SU-DHL-6 (cell line): ENCODE measurements around the gene ZNF101.
A peak's percentile ranks its signal among the peaks of the same experiment; 100 is the strongest.

Source experiments
- H2AFZ ChIP-seq: fragments of 200-600 bp; sonication (generic); 2 replicates; pipeline ENCODE4 v1.6.1; 2014; ENCODE audit warnings: low read depth, mild to moderate bottlenecking, moderate library complexity, mixed read lengths, antibody characterized with exemption, low read length; ENCODE audit not compliant: severe bottlenecking
- H3F3A ChIP-seq: fragments of 200-600 bp; shearing (Covaris generic); 2 replicates; pipeline ENCODE4 v1.6.0; 2016; ENCODE audit warnings: antibody characterized with exemption, mild to moderate bottlenecking; ENCODE audit not compliant: insufficient read depth
- H3K27ac ChIP-seq: fragments of 200-600 bp; sonication (generic); 2 replicates; pipeline ENCODE4 v1.5.1; 2016; ENCODE audit warnings: low read depth, mild to moderate bottlenecking, low read length, moderate library complexity, mixed read lengths
- H3K27me3 ChIP-seq: fragments of 200-600 bp; sonication (generic), shearing (Covaris generic); 2 replicates; pipeline ENCODE4 v1.6.0; 2014; ENCODE audit warnings: mild to moderate bottlenecking, low read length
- H3K36me3 ChIP-seq: fragments of 200-600 bp; sonication (generic); 2 replicates; pipeline ENCODE4 v1.6.1; 2014; ENCODE audit warnings: mild to moderate bottlenecking, low read length, mixed read lengths
- H3K4me2 ChIP-seq: fragments of 300-600, 200-600 bp; shearing (Covaris generic), sonication (generic); 2 replicates; pipeline ENCODE4 v1.6.0; 2014; ENCODE audit warnings: low read length, low read depth, mild to moderate bottlenecking; ENCODE audit not compliant: poor library complexity, severe bottlenecking
- H3K4me3 ChIP-seq: fragments of 200-600 bp; sonication (generic); 2 replicates; pipeline ENCODE4 v1.5.1; 2014; ENCODE audit warnings: antibody characterized with exemption, low read length, mild to moderate bottlenecking, mixed read lengths; ENCODE audit not compliant: insufficient read depth, poor library complexity, severe bottlenecking
- H3K79me2 ChIP-seq: fragments of 200-600 bp; sonication (generic); 2 replicates; pipeline ENCODE4 v1.6.1; 2014; ENCODE audit warnings: mild to moderate bottlenecking, low read length, moderate library complexity; ENCODE audit not compliant: insufficient read depth
- H3K9ac ChIP-seq: fragments of 200-600 bp; sonication (generic); 2 replicates; pipeline ENCODE4 v1.7.0; 2014; ENCODE audit warnings: mild to moderate bottlenecking, low read length
- H3K9me2 ChIP-seq: fragments of 200-600 bp; sonication (generic); replicated peaks from 2 replicates; pipeline ENCODE4 v1.6.1; 2014; ENCODE audit warnings: low read length; ENCODE audit not compliant: insufficient read depth
- H3K9me3 ChIP-seq: fragments of 200-600 bp; sonication (generic); 2 replicates; pipeline ENCODE4 v1.6.1; 2014; ENCODE audit warnings: low read length, mixed read lengths; ENCODE audit not compliant: insufficient read depth
- H4K20me1 ChIP-seq: fragments of 200-600 bp; sonication (generic); 2 replicates; pipeline ENCODE4 v1.6.1; 2014; ENCODE audit warnings: low read depth, mild to moderate bottlenecking, antibody characterized with exemption, low read length, moderate library complexity, mixed read lengths
- CTCF ChIP-seq: fragments of 200-600 bp; sonication (generic); IDR thresholded peaks from one replicate; pipeline ENCODE4 v1.5.1; 2017; ENCODE audit warnings: antibody characterized with exemption, mild to moderate bottlenecking, low read length, moderate library complexity; ENCODE audit not compliant: insufficient read depth, poor library complexity, severe bottlenecking
- EZH2phosphoT487 ChIP-seq: fragments of 200-600 bp; sonication (generic), shearing (Covaris generic); conservative IDR thresholded peaks from 2 replicates; pipeline ENCODE4 v1.6.1; 2018; ENCODE audit warnings: mild to moderate bottlenecking, antibody characterized with exemption, low read length, moderate library complexity, mixed read lengths

Gene ZNF101

GRCh38 chr19:19642506-19643157, 26.0 kb upstream of the ZNF101 start:
- no peak overlapping the region for H2AFZ ChIP-seq
- H3K9me3 ChIP-seq = no peaks in the 10 kb centered on the region
- H3K4me2 ChIP-seq = peak overlapping the region; percentile 67
- peak overlapping the region; percentile 88 for H3K27ac ChIP-seq
- H3K9me2 ChIP-seq = no peaks in the 10 kb centered on the region
- peaks cover 8% of the 10 kb centered on the region for H3F3A ChIP-seq
- H3K4me3 ChIP-seq = peak overlapping the region; percentile 91
- H3K27me3 ChIP-seq = no peaks in the 10 kb centered on the region
- TF ChIP-seq CTCF (no peak), EZH2phosphoT487 (no peak)
- peak overlapping the region; percentile 98 for H3K9ac ChIP-seq
- peaks cover 22% of the 10 kb centered on the region for H3K79me2 ChIP-seq
- H4K20me1 ChIP-seq = no peaks in the 10 kb centered on the region
- H3K36me3 ChIP-seq = no peaks in the 10 kb centered on the region

GRCh38 chr19:19643158-19644053, 25.2 kb upstream of the ZNF101 start, which contains the start of gene GMIP:
Gene GMIP, minus strand, starts transcription at chr19:19643657. Its CDS starts 128 bp downstream, at chr19:19643529.
- Histone ChIP-seq H3K4me3 (peak within 1 kb of the TSS; percentile 91), H4K20me1 (no peaks in the 10 kb centered on the region), H3K9ac (peak within 1 kb of the TSS; percentile 98), H3K27me3 (no peaks in the 10 kb centered on the region), H2AFZ (peak within 1 kb of the TSS; percentile 29), H3K9me3 (no peaks in the 10 kb centered on the region), H3K27ac (peak within 1 kb of the TSS; percentile 88), H3K79me2 (peaks cover 22% of the 10 kb centered on the region), H3K36me3 (no peaks in the 10 kb centered on the region), H3K9me2 (no peaks in the 10 kb centered on the region), H3F3A (peaks cover 8% of the 10 kb centered on the region), H3K4me2 (peak within 1 kb of the TSS; percentile 67)
- TF ChIP-seq CTCF = peak; percentile 95
- TF ChIP-seq EZH2phosphoT487 = no peak

DNA sequence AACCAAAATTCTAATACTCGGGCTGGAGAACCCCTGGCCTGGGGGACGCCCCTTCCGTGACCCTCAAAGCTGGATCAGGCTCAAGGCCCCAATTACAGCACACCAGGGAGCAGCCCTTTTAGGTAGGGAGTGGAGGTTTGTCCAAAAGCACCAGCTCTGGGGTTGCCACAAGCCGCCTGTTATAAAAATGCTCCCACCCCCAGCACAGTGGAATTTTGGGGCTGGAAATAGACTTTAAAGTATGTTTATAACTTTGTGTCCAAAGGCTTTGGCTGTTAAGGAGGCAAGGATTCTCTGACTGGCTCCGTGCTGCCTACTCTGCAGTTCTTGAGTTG, 24.6 kb upstream of the ZNF101 start:
- Histone ChIP-seq H3K9me3 (no peaks in the 10 kb centered on the region), H3K36me3 (no peaks in the 10 kb centered on the region), H3K9ac (peak overlapping the region; percentile 98), H3F3A (peaks cover 8% of the 10 kb centered on the region), H3K27ac (peak overlapping the region; percentile 88), H4K20me1 (no peaks in the 10 kb centered on the region), H3K9me2 (no peaks in the 10 kb centered on the region), H3K79me2 (peaks cover 22% of the 10 kb centered on the region), H3K27me3 (no peaks in the 10 kb centered on the region), H3K4me2 (peak overlapping the region; percentile 67), H2AFZ (no peak overlapping the region), H3K4me3 (peak overlapping the region; percentile 91)
- TF ChIP-seq CTCF (no peak), EZH2phosphoT487 (no peak)
